SU-DHL-6 (cell line): ENCODE results near the gene WDR38.

Source experiments
- CTCF ChIP-seq: fragments of 200-600 bp; sonication (generic); IDR thresholded peaks from one replicate; pipeline ENCODE4 v1.5.1; 2017; ENCODE audit warnings: antibody characterized with exemption, mild to moderate bottlenecking, low read length, moderate library complexity; ENCODE audit not compliant: insufficient read depth, poor library complexity, severe bottlenecking
- EZH2phosphoT487 ChIP-seq: fragments of 200-600 bp; sonication (generic), shearing (Covaris generic); conservative IDR thresholded peaks from 2 replicates; pipeline ENCODE4 v1.6.1; 2018; ENCODE audit warnings: mild to moderate bottlenecking, antibody characterized with exemption, low read length, moderate library complexity, mixed read lengths

- TF ChIP-seq CTCF (peak; percentile 39), EZH2phosphoT487 (no peak)
Measured at GRCh38 chr9:124868511-124869465, 15.5 kb downstream of the WDR38 start.
